ENCODE results near the gene LMBRD1.
"Not testable (repeated sequence)": the region's sequence is repeated elsewhere in the genome, so short reads cannot be mapped to it uniquely, and the experiment has no call there.

Gene LMBRD1

DNA sequence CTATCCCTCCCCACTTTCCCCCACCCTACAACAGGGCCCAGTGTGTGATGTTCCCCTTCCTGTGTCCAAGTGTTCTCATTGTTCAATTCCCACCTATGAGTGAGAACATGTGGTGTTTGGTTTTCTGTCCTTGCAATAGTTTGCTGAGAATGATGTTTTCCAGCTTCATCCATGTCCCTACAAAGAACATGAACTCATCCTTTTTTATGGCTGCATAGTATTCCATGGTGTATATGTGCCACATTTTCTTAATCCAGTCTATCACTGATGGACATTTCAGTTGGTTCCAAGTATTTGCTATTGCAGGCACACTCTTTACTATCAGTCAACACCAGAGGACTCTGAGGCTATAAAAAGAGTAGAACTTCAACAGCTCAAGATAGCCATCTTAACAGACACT is 2.0 kb upstream of the LMBRD1 start:
- not testable (repeated sequence) for DNase-seq (ENCODE audit: low read depth in 1 of 2, low spot score in 1 of 2)

- peak; percentile 5 to 9 for DNase-seq (ENCODE audit: low read depth in 1 of 2, low spot score in 1 of 2)
Observed at GRCh38 chr6:69796073-69796641, 653 bp downstream of the LMBRD1 start.

- DNase-seq (ENCODE audit: low read depth in 1 of 2, low spot score in 1 of 2) = no peak
Observed at GRCh38 chr6:69795469-69796072, 1.2 kb downstream of the LMBRD1 start.

GRCh38 chr6:69792292-69792691 is 4.5 kb downstream of the LMBRD1 start:
- DNase-seq (ENCODE audit: low read depth in 1 of 2, low spot score in 1 of 2) = no peak

DNA sequence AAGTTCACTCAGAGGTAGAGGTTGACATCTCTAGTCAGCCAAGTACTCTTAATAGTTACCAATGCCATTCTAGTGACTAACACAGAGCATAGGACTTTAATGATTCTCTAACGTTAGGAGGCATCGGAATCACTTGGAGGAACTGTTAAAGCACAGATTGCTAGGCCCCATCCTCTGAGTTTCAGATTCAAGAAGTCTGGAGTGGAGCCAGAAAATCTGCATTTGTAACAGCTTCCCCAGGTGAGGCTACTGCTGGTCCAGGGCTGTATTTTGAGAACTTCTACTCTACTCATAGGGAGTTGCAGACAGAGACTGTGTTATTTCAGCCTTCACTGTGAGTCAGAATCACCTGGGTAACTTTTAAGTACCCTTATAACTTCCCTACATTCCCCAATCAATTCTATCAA is 5.7 kb downstream of the LMBRD1 start:
- no peak for DNase-seq (ENCODE audit: low read depth in 1 of 2, low spot score in 1 of 2)

- no peak for DNase-seq (ENCODE audit: low read depth in 1 of 2, low spot score in 1 of 2)
Observed at GRCh38 chr6:69790629-69791028, 6.2 kb downstream of the LMBRD1 start.

- no peak for DNase-seq (ENCODE audit: low read depth in 1 of 2, low spot score in 1 of 2)
Observed at GRCh38 chr6:69789578-69789977, 7.2 kb downstream of the LMBRD1 start.

- DNase-seq (ENCODE audit: low read depth in 1 of 2, low spot score in 1 of 2) = not testable (repeated sequence)
Observed at GRCh38 chr6:69787436-69787835, 9.4 kb downstream of the LMBRD1 start.

GRCh38 chr6:69785697-69786096 is 11.1 kb downstream of the LMBRD1 start:
- no peak for DNase-seq (ENCODE audit: low read depth in 1 of 2, low spot score in 1 of 2)

- DNase-seq (ENCODE audit: low read depth in 1 of 2, low spot score in 1 of 2) = no peak
Observed at GRCh38 chr6:69784595-69785377, 12.0 kb downstream of the LMBRD1 start.

DNA sequence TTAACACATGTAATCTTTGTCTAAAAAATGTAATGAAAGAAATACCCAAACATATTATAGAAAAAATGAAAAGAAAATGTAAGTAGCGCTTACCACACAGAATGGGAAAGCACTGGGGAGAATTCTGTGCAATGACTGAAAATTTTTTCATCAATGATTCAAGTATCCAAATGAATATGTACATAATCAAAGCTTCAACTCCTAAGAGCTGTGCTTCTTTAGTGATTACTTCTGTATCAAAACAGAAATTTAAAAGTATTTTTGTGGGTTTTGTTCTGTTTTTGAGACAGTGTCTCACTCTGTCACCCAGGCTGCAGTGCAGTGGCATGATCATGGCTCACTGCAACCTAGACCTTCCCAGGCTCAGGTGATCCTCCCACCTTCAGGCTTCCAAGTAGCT is 13.7 kb downstream of the LMBRD1 start:
- no peak for DNase-seq (ENCODE audit: low read depth in 1 of 2, low spot score in 1 of 2)

DNA sequence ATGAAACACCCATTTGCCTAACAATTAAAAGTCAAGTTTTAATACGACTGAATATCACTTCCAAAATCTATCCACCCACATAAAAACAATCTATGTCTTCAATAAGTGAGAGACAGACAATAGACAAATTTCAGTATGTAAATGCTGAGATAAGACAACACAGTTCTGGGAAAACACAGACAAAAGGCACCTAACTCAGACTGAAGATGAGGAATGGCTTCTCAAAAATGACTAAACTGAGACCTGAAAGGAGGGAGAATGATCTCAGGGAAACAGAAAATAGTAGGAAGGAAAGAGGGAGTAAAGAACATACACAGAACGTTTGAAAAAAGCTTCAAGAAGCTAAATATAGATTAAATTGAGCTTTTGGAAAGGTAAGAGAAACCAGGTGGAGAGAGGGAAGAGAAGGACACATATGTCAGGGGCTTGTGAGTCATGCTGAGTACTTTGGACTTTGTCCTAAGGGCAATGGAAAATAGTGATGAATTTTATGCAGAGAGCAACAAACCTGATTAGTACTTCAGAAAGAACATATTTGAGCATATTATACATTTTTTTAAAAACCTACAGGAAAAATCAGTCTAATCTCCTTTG is 16.1 kb downstream of the LMBRD1 start:
- DNase-seq (ENCODE audit: low read depth in 1 of 2, low spot score in 1 of 2) = no peak

DNA sequence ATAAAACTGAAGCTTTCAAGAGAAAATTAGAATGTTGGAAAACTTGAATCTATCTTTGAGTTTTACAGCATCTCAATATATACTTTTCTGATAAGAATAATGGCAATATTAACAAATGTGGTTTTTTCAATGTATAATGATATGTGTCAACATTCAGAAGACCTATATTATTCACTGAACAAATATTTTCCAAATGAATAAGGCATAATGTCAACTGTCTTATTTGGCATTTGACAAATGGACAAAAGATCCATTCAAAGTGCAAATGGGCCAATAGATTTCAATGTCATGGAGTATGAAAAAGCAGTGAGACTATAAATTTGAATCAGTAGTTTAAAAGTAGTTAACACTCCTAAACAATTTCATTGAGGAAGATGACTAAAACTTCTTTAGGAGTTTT is 20.9 kb downstream of the LMBRD1 start:
- DNase-seq (ENCODE audit: low read depth in 1 of 2, low spot score in 1 of 2) = no peak

DNA sequence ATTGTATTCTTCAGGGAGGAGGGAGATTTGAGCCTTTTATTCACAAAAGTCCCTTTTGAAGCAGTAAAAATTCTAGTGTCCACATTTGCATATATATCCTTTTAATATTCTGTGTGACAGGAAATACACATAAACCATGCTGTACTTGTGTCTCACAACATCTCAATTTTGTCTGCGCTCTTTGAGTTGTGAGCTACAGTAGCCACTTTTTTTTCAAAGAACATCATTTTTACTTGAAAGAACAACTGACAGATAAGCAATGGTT is 21.3 kb downstream of the LMBRD1 start:
- DNase-seq (ENCODE audit: low read depth in 1 of 2, low spot score in 1 of 2) = no peak

DNA sequence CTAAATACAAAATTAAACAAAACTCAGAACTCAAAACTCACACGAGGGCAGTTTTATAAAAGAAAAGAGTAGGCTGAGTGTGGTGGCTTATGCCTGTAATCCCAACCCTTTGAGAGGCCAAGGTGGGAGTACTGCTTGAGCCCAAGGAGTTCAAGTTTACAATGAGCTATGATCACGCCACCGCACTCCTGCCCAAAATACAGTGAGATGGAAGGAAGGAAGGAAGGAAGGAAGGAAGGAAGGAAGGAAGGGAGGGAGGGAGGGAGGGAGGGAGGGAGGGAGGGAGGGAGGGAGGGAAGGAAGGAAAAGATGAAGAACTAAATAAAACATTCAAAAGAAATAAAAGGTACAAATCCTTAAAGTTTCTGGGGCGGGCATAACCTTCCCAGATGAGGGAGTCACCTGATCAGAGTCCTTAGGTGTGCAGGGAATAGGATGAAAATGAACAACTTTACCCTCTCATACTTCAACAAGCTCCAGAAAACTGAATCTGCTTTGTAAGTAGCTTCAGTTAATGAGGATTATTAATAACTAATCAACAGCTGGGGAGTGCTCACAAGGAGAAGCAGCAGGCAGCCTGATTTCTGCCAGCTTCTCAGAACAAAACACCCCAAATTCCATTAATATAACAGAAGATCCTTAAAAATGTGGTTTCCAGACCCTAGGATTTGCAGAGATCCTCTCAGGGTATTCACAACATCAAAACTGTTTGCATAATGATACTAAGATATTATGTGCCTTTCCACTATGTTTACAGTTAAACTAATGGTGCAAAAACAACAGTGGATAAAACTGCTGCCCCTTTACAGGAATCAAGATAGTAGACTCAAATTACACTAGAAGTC is 21.8 kb downstream of the LMBRD1 start:
- DNase-seq (ENCODE audit: low read depth in 1 of 2, low spot score in 1 of 2) = no peak

DNA sequence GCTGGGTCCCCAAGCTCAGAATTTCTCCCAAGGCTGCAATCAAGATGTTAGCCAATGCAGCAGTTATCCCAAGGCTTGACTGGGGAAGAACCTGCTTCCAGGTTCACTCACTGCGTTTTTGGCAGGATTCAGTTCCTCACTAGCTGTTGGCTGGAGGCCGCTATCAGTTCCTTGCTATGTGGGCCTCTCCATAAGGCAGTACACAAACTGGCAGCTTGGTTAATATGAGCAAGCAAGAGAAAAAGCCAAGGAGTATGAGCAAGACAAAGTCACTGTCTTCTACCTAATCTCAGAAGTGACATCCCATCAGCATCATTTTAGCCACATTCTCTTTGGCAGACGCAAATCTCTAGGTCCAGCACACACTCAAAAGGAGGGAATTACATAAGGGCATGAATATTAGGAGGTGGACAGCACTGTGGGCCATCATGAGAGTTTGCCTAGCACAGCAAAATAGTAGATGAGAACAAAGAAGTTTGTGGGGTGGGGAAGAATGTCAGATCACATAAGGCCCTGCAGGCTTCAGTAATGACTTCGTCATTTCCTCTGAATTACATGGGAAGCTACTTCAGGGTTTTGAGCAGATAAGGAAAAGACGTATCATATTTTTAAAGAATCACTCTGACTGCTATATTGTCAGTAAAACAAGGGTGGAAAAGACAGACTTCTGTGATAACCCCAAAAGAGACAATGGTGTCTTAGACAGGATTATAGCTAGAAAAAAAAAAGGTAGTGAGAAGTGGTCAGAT is 25.5 kb downstream of the LMBRD1 start:
- no peak for DNase-seq (ENCODE audit: low read depth in 1 of 2, low spot score in 1 of 2)

DNA sequence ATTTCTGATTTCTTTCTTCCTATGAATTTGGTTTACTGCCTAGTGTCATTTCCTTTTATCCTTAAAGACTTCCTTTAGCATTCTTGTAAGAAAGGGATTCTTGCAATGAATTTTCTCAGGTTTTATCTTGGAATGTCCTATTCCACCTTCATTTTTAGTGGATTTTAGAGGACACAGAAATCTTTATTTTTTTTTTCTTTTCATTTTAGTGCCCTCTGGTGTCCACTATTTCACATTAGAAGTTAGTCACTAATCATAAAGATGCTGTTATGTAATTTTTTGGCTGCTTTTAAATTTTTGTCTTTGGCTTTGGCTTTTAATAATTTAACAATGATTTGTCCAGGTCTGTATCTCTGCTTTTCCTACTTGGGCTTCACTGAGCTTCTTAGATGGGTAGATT is 28.1 kb downstream of the LMBRD1 start:
- no peak for DNase-seq (ENCODE audit: low read depth in 1 of 2, low spot score in 1 of 2)

- no peak for DNase-seq (ENCODE audit: low read depth in 1 of 2, low spot score in 1 of 2)
Observed at GRCh38 chr6:69763763-69764162, 33.0 kb downstream of the LMBRD1 start.

DNA sequence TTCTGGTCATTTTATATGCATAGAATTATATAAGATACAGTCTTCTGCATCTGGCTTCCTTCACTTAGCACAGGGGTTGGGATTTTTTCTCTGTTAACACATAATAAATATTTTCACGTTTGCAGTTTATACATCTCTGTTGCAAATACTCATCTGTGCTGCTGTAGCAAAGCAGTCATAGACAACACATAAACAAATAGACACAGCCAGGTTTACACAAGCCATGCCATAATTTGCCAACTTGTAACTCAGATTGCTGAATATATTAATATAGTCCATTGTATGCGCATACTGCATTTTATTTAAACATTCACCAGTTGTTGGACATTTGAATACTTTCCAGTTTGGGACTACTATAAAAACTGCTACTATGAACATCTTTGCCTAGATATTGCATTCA is 35.0 kb downstream of the LMBRD1 start:
- DNase-seq (ENCODE audit: low read depth in 1 of 2, low spot score in 1 of 2) = no peak

DNA sequence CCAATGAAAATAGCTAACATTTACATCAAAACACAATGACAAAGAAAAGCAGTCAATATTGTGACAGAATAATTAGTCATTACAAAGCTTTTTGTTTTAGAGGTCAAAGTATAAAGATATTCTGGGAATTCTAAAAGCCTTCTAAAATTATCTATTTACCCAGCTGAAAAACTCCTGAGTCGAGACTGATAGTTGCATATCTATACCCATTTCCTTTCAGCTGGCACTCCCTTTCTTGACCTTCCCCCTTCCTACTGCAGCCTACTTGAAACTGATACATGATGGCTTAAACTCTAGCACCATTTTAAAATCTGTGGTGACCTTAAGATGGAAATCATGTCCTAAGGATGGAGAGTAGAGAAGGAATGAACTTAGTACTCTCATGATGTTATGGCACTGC is 38.6 kb downstream of the LMBRD1 start:
- no peak for DNase-seq (ENCODE audit: low read depth in 1 of 2, low spot score in 1 of 2)

DNA sequence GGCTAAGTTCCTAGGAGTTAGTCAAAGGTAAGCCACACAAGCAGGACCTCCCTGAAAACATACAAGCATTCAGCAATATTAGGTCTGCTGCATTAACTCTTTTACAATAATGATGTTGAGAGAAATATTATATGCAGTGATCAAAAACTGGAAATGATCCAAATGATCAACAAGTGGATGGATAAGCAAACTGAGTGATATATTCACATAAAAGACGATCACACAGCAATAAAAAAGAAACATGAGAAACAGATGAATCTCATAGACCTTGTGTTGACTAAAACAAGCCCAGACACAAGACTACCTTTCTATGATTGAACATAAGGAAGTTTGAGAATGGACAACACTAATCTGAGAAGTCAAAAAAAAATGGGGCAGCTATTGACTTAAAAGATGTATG is 39.9 kb downstream of the LMBRD1 start:
- no peak for DNase-seq (ENCODE audit: low read depth in 1 of 2, low spot score in 1 of 2)

All from activated T-helper 1 cell treated with anti-CD3 and anti-CD28 coated beads, Interleukin-2, amount 50 U/mL, for 16 hours (primary cell).